MG63 (cell line): ENCODE measurements around the gene SAMD1. TPM values are rescaled to one million over a fixed set of nuclear protein-coding genes. Genes with fewer than 3 reads are reported as not detected.

ENCODE experiments used
- DNase-seq: peaks from one replicate; pipeline ENCODE4 v3.0.0-alpha.2; 2020
- H3K27me3 ChIP-seq: fragments of 250-450 bp; sonication (Bioruptor Pico); 2 replicates; pipeline ENCODE4 v1.5.1; 2020; ENCODE audit warnings: mild to moderate bottlenecking, moderate library complexity
- H3K36me3 ChIP-seq: fragments of 250-450 bp; sonication (Bioruptor Pico); 2 replicates; pipeline ENCODE4 v1.5.1; 2020; ENCODE audit warnings: mild to moderate bottlenecking, moderate library complexity
- H3K4me3 ChIP-seq: fragments of 250-450 bp; sonication (Bioruptor Pico); 2 replicates; pipeline ENCODE4 v1.5.1; 2020; ENCODE audit warnings: mild to moderate bottlenecking, moderate library complexity
- H3K9me3 ChIP-seq: fragments of 250-450 bp; sonication (Bioruptor Pico); 2 replicates; pipeline ENCODE4 v1.5.1; 2020; ENCODE audit warnings: mild to moderate bottlenecking, moderate library complexity
- total RNA-seq: library from RNA; depleted of rRNA; stranded (reverse); fragments of >200 nt; shearing (Covaris generic); gene quantifications from 2 replicates; pipeline ENCODE4 v1.2.3, GENCODE V29; 2014; ENCODE audit warnings: low replicate concordance

SAMD1 gene
- total RNA-seq, 1 experiment from 2014 or later = 99.7 TPM

DNA sequence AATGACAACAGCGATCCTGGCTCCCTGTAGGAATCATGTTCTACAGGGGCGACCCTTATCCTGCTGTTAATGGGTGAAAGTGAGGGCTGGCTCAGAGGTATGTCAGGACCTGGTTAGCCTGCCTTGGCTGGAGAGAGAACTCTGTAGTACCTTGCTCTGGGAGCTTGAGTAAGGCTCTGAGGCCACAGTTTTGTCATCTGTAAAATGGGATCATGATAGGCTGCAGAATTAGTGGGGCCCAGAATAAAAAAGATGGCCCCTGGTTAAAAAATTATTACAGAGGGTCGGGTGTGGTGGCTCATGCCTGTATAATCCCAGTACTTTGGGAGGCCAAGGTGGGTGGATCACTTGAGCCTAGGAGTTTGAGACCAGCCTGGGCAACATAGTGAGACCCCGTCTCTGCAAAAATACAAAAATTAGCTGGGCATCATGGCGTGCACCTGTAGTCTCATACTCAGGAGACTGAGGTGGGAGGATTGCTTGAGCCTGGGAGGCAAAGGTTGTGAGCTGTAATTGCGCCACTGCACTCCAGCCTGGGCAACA lies 10.5 kb upstream of the SAMD1 start:
- Histone ChIP-seq H3K9me3 (no peaks in the 10 kb centered on the region), H3K27me3 (no peaks in the 10 kb centered on the region), H3K4me3 (no peak overlapping the region), H3K36me3 (peaks cover 47% of the 10 kb centered on the region)
- DNase-seq = no peak

DNA sequence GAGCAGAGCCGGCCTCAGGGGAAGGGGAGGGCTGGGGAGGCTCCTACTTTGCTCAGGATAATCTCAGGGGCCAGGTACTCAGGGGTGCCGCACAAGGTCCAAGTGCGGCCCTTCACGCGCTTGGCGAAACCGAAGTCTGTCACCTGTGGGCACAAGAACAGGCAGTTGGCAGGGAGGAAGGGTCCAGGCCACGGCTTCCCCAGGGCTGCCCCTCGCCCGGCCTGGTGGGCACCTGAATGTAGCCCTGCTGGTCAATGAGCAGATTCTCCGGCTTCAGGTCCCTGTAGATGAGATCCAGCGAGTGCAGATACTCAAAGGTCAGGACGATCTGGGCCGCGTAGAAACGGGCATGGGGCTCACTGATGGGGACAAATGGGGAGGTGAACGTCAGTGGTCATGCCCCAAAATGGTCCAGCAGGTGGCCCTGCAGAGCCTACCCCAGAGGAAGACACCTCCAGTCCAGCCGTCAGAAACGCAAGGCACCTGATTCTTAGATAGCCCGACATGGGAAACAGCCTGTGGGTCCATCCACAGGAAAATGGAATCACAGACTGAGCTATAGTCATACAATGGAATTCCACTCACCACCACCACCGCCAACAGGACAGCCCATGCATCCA lies 7.1 kb upstream of the SAMD1 start:
- H3K4me3 ChIP-seq = no peak overlapping the region
- DNase-seq = no peak
- no peaks in the 10 kb centered on the region for H3K27me3 ChIP-seq
- peaks cover 38% of the 10 kb centered on the region for H3K36me3 ChIP-seq
- H3K9me3 ChIP-seq = peaks cover 9% of the 10 kb centered on the region

DNA sequence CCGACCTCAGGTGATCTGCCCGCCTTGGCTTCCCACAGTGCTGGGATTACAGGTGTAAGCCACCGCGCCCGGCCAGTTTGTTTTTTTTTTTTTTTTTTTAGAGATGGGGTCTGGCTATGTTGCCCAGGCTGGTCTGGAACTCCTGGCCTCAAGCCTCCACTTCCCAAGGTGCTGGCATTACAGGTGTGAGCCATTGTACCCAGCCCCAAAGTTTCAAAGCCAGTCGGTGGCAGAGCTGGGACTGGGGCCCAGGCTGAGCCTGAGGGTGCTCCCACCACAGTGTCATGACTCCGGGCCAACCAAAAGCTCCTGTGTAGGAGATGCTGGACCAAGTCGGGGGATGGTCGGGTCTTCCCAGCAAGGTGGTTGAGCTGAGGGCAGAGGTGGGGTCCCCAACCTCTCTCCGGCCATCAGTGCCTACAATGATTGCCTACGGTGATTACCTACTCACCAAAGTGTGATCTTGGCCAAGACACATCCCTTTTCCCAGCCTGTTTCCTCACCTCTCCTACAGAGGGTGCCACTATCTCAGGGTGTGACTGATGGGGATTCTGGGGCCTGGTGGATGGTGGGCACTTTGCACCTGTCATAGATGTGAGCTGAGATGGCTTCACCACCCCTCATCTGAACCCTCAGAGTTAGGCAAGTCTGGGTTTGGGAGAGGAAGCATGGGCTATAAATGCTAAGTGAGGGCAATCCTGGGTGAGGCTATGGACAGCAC lies 5.9 kb upstream of the SAMD1 start:
- Histone ChIP-seq H3K4me3 (no peak overlapping the region), H3K36me3 (peaks cover 28% of the 10 kb centered on the region), H3K9me3 (peaks cover 9% of the 10 kb centered on the region), H3K27me3 (no peaks in the 10 kb centered on the region)
- DNase-seq = no peak

DNA sequence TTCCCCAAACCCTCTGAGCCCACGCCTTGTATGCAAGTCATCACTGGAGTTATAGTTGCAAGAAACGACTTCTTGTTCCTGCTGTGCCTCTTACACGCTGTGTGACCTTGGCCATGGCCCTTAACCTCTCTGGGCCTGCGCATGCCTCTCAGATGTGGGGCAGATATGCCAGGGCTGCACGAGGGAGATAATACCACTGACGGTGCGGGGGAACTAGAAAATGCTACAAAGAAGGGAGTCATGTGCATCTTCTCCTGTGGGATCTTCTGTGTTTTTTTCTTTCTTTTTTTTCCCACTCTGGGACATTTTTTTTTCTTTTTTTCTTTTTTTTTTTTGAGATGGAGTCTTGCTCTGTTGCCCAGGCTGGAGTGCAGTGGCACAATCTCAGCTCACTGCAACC lies 4.3 kb upstream of the SAMD1 start:
- Histone ChIP-seq H3K4me3 (no peak overlapping the region), H3K36me3 (peaks cover 16% of the 10 kb centered on the region), H3K9me3 (peaks cover 9% of the 10 kb centered on the region), H3K27me3 (no peaks in the 10 kb centered on the region)
- DNase-seq = no peak

DNA sequence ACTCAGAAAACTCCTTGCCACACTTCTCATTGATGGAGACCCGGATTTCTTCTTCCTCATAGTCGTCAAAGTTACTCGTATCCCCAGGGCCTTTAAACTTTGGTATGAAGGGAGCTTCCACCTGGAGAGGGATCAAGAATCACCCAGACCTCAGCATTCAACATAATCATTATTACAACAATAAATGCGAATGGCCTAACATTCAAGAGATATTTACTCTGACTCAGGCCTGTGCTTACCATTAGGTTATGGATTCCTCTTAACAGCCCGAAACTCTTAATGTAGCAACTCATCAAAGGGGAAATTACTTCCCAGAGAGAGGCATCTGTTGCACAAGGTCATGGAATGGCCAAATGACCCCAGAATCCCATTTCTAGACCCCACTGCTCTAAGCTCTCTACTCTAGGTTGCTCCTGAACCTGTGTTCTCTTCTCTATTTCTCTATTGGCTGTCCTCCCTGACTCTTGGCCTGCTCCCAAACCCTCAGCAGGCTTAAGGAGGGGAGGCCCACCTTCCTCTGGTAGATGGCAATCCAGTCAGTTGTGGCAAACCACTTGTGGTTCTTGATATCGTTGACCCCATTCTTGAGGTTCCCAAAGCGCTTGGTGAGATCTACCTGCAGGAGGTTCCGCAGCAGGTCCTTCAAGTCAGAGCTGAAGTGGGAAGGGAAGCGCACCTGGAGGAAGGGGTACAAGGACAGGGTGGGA lies 2.7 kb upstream of the SAMD1 start:
- Histone ChIP-seq H3K4me3 (no peak overlapping the region), H3K9me3 (peaks cover 9% of the 10 kb centered on the region), H3K27me3 (no peaks in the 10 kb centered on the region), H3K36me3 (peaks cover 27% of the 10 kb centered on the region)
- DNase-seq = no peak

DNA sequence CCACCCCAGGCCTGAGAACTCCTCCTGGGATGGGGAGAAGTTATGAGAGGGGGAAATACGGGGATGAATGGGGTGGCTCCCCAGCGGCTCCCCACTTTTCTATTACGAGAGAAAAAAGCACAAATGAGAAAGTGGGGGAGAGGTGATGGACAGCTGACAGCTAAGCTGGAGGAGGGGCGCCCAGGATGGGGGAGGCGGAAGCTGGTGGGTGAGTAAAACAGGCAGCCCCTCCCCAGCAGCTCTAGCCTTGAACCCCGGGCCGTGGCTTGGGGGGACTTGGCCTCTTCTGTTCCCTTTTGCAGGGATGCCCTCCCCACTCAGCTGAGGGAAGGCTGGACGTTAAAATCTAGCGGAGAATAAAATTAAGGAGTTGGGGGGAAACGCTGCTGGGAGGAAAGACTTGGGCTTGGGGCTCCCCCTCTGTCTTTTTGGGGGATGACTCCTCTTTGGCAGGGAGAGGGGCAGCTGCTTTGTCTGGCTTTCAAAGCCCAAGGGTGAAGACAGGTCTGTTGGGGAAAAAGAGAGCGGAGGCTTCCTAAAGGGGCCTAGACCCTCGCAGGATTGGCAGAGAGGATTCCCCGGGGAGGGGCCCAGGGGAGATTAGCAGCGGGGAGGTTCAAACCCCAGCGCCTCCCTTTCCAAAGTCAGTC lies 1.4 kb upstream of the SAMD1 start:
- no peaks in the 10 kb centered on the region for H3K27me3 ChIP-seq
- peaks cover 31% of the 10 kb centered on the region for H3K36me3 ChIP-seq
- H3K9me3 ChIP-seq = peaks cover 9% of the 10 kb centered on the region
- no peak for DNase-seq
- peak overlapping the region; percentile 78 for H3K4me3 ChIP-seq

DNA sequence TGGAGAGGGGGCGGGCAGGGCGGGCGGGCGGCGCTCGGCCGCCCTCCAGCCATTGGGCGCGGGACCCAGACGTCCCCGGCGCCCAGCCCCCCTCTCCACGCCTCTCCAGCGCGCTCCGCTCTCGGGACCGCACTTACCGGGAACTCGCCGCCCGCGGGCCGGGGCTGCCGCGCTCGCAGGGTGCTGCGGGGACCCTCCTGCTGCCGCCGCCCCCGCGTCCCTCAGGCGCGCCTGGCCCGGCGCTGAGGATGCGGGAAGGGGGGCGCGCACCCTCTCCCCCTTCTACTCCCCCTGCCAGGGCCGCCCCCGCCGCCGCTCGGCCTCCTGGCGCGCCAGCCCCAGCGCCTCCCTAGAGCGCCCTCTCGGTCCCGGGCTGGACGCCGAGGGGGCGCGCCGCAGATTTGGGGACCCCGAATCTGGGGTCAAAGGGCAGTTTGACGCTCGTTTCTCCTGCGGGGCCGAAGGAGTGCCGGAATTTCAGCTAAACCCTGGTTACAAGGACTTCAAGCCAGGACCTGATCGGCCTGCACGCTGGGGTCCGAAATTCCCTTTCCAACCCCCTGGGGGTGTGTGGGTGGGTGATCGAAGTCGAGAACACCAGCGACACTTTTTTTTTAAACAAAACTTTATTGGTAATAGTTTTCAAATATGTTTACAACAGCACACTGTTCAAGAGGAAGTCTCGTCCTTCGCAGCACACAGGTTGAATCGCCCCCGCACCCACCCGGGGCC lies 696 bp upstream of the SAMD1 start:
- Histone ChIP-seq H3K36me3 (peaks cover 26% of the 10 kb centered on the region), H3K27me3 (no peaks in the 10 kb centered on the region), H3K9me3 (peaks cover 9% of the 10 kb centered on the region), H3K4me3 (peak overlapping the region; percentile 78)
- peak; percentile 76 for DNase-seq

DNA sequence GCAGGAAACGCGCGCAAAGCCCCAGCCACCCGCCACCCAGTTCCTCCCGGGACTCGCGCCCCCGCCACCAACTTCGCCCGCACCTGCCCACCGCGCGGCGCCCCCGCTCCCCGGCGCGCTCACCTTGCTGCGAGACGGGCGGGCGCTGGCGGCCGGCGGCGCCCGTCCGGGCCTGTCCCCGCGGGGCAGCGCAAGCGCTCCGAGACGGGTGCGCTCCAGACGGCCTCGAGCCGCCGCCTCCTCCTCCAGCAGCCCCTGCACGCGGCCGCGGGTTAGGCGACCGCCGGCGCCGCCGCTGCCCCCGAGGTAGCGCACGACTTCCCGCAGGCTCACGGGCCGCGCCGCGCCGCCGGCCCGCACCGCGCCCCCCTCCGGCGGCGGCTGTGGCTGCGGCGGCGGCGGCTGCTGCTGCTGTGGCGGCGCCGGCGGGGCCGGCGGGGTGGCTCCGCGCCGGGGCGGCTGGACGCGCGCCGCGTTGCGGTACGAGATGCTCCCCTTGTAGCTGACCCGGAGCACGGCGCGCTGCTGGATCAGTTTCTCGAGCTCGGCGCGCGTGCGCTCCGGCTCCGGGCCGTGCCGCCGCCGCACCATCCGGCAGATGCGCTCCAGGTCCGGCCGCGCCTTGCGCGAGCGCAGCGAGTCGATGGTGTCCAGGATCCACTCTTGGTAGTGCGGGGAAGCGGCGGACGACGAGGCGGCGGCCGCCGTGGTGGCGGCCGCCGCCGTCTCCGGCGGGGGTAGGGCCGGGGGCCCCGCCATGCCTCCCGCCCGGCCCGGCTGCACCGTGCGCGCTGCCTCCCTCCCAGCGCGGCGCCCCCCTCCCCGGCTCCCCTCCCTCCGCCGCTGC lies 666 bp downstream of the SAMD1 start:
- H3K9me3 ChIP-seq = peaks cover 9% of the 10 kb centered on the region
- DNase-seq = peak; percentile 66
- H3K36me3 ChIP-seq = peaks cover 27% of the 10 kb centered on the region
- no peaks in the 10 kb centered on the region for H3K27me3 ChIP-seq
- peak overlapping the region; percentile 55 for H3K4me3 ChIP-seq

DNA sequence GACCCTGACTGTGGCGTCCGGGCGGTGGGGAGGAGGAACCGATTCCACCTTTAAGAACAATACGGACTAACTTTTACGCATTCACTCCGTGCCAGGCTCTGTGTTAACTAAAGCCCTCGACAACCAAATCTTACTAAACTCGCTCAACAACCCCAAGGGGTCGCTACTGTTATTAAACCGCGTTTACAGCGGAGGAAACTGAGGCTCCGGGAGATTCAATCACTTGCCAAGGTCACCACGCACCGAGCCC lies 1.2 kb downstream of the SAMD1 start:
- Histone ChIP-seq H3K36me3 (peaks cover 27% of the 10 kb centered on the region), H3K27me3 (no peaks in the 10 kb centered on the region), H3K9me3 (peaks cover 9% of the 10 kb centered on the region), H3K4me3 (peak overlapping the region; percentile 29)
- no peak for DNase-seq

DNA sequence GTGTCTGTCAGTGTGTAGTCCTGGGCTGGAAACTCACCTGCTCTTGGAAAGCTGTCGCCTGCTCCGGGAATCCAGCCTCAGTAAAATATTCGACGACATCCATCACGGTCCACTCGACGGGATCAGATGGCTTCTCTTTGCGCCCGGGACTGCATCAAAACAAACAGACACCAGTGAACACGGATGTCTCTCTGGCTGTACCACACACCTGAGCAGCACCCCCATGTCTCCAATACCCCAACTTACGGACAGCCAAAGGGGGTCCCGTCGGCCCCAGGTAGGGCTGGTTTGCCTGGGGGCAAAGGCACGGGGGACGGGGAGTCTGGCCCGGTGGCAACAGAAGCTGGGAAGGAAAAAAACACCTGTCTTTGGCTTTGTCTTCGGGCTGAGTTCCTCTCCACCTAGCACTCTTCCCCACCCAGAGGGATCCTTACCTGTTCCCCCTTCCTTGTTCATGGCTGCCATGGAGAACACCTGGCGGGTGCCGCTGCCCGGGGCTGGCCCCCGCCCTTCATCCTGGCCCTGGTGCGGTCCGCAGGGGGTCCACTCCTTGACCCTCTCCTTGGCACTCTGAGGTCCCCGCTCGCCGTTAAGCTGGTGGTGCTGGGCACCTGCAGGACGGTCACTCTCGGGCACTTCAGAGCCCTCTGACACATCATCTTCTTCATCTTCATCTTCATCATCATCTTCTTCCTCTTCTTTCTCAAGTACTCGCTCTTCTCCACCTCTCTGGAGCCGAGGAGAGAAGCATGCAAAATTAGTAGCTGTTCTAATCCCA lies 1.7 kb downstream of the SAMD1 start:
- Histone ChIP-seq H3K4me3 (peak overlapping the region; percentile 29), H3K27me3 (no peaks in the 10 kb centered on the region), H3K9me3 (peaks cover 9% of the 10 kb centered on the region), H3K36me3 (peaks cover 27% of the 10 kb centered on the region)
- no peak for DNase-seq

DNA sequence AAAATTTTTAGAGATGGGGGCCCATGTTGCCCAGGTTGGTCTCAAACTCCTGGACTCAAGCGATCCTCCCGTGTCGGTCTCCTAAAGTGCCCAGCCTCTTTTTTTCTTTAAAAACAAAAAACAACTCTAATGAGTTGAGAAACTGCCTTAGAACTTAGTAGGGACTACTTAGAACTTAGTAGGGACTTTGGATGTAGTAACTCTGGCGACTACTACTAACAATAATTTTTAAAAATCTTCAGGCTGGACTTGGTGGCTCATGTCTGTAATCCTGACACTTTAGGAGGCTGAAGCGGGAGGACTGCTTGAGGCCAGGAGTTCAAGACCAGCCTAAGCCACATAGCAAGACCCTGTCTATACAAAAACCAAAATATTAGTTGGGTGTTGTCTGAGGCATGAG lies 4.5 kb downstream of the SAMD1 start:
- H3K27me3 ChIP-seq = no peaks in the 10 kb centered on the region
- peaks cover 24% of the 10 kb centered on the region for H3K36me3 ChIP-seq
- no peak for DNase-seq
- no peak overlapping the region for H3K4me3 ChIP-seq
- no peaks in the 10 kb centered on the region for H3K9me3 ChIP-seq

DNA sequence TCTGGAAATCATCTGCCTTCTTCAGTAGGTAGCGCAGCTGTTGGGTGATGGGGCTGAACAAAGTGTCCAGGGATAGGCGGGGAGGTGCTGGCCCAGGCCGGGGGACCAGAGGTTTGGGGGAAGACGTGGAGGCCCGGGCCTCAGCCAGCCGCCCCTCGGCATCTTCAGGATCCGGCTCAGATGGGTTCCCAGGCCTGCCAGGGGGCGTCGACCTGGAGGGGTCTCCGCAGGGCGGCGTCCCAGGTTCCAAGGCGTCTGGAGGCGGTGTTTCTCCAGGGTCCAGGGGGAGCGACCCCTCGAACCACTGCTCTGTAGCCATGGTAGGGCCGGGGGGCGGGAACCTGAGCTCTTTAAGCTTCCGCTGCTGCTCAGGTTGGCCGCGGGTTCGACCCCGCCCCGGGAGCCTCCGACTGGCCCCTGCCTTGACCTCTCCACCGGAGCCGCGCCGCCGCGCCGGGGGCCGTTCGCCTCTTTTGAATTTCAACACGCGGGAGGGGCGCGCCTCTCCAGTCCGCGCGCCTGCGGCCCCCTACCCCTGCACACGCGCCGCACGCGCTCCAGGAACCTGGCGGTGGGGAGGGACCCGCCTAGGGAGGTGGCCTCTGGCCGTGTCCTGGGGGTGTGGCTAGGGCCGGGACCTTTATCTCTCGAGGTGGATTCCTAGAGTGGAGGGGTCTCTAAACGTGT lies 5.1 kb downstream of the SAMD1 start, which contains the start of gene C19orf67:
TSS of gene C19orf67 (minus strand) at position 475 of the 687 bp plus-strand sequence. CDS start at position 319, 156 bp downstream.
- no peak for DNase-seq

DNA sequence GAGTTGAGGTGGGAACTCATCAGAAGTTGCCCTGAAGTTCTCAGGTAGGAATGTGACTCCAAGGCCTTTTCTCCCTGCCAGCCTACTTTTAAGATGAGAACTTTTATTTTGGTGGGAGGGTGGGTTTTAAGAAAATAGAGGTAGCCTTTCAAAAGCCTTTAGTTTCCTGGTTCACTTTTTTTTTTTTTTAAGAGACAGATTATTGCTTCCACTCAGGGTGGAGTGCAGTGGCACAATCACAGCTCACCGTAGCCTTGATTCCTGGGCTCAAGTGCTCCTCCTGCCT lies 7.9 kb downstream of the SAMD1 start:
- Histone ChIP-seq H3K27me3 (no peaks in the 10 kb centered on the region), H3K36me3 (peaks cover 7% of the 10 kb centered on the region), H3K9me3 (no peaks in the 10 kb centered on the region), H3K4me3 (peak overlapping the region; percentile 81)
- DNase-seq = no peak

More for the DNA sequence above, 5.1 kb downstream of the SAMD1 start, which contains the start of gene C19orf67:
- no peaks in the 10 kb centered on the region for H3K9me3 ChIP-seq
- H3K27me3 ChIP-seq = no peaks in the 10 kb centered on the region
- no peak within 1 kb of the TSS for H3K4me3 ChIP-seq
- peaks cover 24% of the 10 kb centered on the region for H3K36me3 ChIP-seq

DNA sequence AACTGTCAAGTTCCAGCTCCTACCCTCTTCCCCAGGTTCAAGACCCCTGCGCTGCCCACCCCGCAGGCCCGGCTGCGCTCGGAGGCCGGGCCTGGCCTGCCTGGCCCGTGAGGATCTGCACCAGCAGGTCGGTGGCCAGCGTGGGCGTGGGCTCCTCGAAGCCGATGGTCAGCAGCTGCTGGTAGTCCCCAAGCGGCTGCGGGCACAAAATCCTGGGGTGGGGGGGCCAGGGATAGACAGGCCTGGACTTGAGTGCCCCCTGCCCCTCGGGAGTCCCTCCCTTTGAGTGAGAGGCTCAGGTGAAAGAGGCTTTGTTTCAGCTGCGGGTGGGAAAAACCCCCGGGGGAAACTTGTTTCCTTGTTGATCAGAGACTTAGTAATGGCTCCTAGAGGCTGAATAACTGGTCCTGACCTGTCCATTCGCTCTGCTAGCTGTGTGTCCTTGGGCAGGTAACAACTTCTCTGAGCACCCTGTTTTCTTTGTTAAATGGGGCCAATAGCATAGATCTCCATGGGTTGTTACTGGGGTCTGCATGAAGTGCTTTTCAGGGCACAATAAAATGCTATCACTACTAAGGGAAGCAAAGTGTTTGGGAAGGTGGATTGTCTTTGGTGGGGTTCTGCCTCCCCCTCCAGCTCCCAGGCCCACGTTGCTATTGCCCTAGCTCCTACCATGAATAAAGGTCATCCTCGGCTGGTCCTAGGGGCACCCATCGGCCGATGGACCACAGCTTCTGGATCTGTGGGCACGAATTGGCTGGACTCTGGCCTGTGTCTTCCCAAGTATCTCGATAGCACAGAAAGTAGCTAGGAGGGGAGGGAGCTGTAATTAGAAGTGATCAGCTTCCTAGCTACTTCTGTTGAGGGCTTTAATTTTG lies 8.5 kb downstream of the SAMD1 start:
- peak overlapping the region; percentile 81 for H3K4me3 ChIP-seq
- peak; percentile 51 for DNase-seq
- H3K36me3 ChIP-seq = peaks cover 5% of the 10 kb centered on the region; the same call in 1 of the 2 replicates
- no peaks in the 10 kb centered on the region for H3K9me3 ChIP-seq
- H3K27me3 ChIP-seq = no peaks in the 10 kb centered on the region
